ENCODE results near the gene DTD2. TPM values are rescaled to one million over a fixed set of nuclear protein-coding genes. Genes with fewer than 3 reads are reported as not detected.
A peak's percentile ranks its signal among the peaks of the same experiment; 100 is the strongest.

The DTD2 gene
- total and polyA plus RNA-seq, 4 donors, result 7.9 to 16.7 (median 10.7) TPM

- no peak for TF ChIP-seq CTCF (IDR thresholded peaks at IDR 0.05; ENCODE audit: low read depth, low read length, missing input control)
- no peak for TF ChIP-seq RAD21 (IDR thresholded peaks at IDR 0.05)
Measured at GRCh38 chr14:31419967-31420318, 37.4 kb downstream of the DTD2 start (continued).

GRCh38 chr14:31419179-31419966 lies 37.9 kb downstream of the DTD2 start:
- H3K9ac ChIP-seq (ENCODE audit: low read depth in 1 of 2, low read length in 2 of 2), result peak overlapping the region; percentile 83 to 95
- TF ChIP-seq FOXA1 (IDR thresholded peaks at IDR 0.05), result no peak
- TF ChIP-seq RAD21 (IDR thresholded peaks at IDR 0.05), result peak in 1 of 2 donors; percentile 15
- no peak for TF ChIP-seq GABPA (IDR thresholded peaks at IDR 0.05 in 1 of 2, conservative IDR thresholded peaks at IDR 0.05 in 1 of 2)
- peak; percentile 27 for TF ChIP-seq YY1 (IDR thresholded peaks at IDR 0.05)
- H3K4me3 ChIP-seq (ENCODE audit: low read depth in 1 of 3, low read length in 3 of 3), result peak overlapping the region; percentile 85 to 98 (median 98)
- no peaks in the 10 kb centered on the region for H3K27me3 ChIP-seq (ENCODE audit: control insufficient read depth in 4 of 4, insufficient read depth in 4 of 4, low read length in 3 of 4)
- DNase-seq (ENCODE audit: low spot score), result no peak
- H3K9me3 ChIP-seq (ENCODE audit: control insufficient read depth in 4 of 4, low read length in 3 of 4), result no peaks in the 10 kb centered on the region
- peak overlapping the region; percentile 86 to 91 for H3K27ac ChIP-seq (ENCODE audit: low read depth in 1 of 2, low read length in 2 of 2)
- WGBS, result 11% methylated on average over 9 of the region's 9 CpGs
- no peaks in the 10 kb centered on the region for H3K36me3 ChIP-seq (ENCODE audit: control insufficient read depth in 4 of 4, insufficient read depth in 3 of 4, low read depth in 1 of 4, low read length in 3 of 4)
- H3K4me1 ChIP-seq (ENCODE audit: control insufficient read depth in 4 of 4, insufficient read depth in 4 of 4, low read length in 3 of 4), result peaks cover 0 to 18% (median 7%) of the 10 kb centered on the region in 4 donors

GRCh38 chr14:31418440-31418839 lies 38.9 kb downstream of the DTD2 start:
- Histone ChIP-seq H3K4me3 (ENCODE audit: low read depth in 1 of 3, low read length in 3 of 3) (no peak overlapping the region), H3K27me3 (ENCODE audit: control insufficient read depth in 4 of 4, insufficient read depth in 4 of 4, low read length in 3 of 4) (no peaks in the 10 kb centered on the region), H3K4me1 (ENCODE audit: control insufficient read depth in 4 of 4, insufficient read depth in 4 of 4, low read length in 3 of 4) (peaks cover 0 to 18% (median 7%) of the 10 kb centered on the region in 4 donors), H3K9ac (ENCODE audit: low read depth in 1 of 2, low read length in 2 of 2) (peak overlapping the region in 1 of 2 donors; percentile 19), H3K27ac (ENCODE audit: low read depth in 1 of 2, low read length in 2 of 2) (no peak overlapping the region), H3K36me3 (ENCODE audit: control insufficient read depth in 4 of 4, insufficient read depth in 3 of 4, low read depth in 1 of 4, low read length in 3 of 4) (no peaks in the 10 kb centered on the region), H3K9me3 (ENCODE audit: control insufficient read depth in 4 of 4, low read length in 3 of 4) (no peaks in the 10 kb centered on the region)
- TF ChIP-seq MAX (IDR thresholded peaks at IDR 0.05) (no peak), GABPA (IDR thresholded peaks at IDR 0.05 in 1 of 2, conservative IDR thresholded peaks at IDR 0.05 in 1 of 2) (no peak), RXRA (IDR thresholded peaks at IDR 0.05) (no peak)
- 68% methylated on average over 1 of the region's 1 CpG for WGBS
- no peak for DNase-seq (ENCODE audit: low spot score)

- H3K9ac ChIP-seq (ENCODE audit: low read depth in 1 of 2, low read length in 2 of 2), result no peak overlapping the region
Measured at GRCh38 chr14:31414190-31414833, 43.0 kb downstream of the DTD2 start.

More at GRCh38 chr14:31414190-31414833, 43.0 kb downstream of the DTD2 start:
- no peak for TF ChIP-seq JUND (IDR thresholded peaks at IDR 0.05)
- no peak for TF ChIP-seq YY1 (IDR thresholded peaks at IDR 0.05)
- TF ChIP-seq FOXA2 (IDR thresholded peaks at IDR 0.05), result no peak
- no peak for TF ChIP-seq RAD21 (IDR thresholded peaks at IDR 0.05)
- TF ChIP-seq REST (IDR thresholded peaks at IDR 0.05), result no peak
- Histone ChIP-seq H3K4me1 (ENCODE audit: control insufficient read depth in 4 of 4, insufficient read depth in 4 of 4, low read length in 3 of 4) (peaks cover 0 to 14% (median 4%) of the 10 kb centered on the region in 4 donors), H3K36me3 (ENCODE audit: control insufficient read depth in 4 of 4, insufficient read depth in 3 of 4, low read depth in 1 of 4, low read length in 3 of 4) (no peaks in the 10 kb centered on the region), H3K4me3 (ENCODE audit: low read depth in 1 of 3, low read length in 3 of 3) (no peak overlapping the region), H3K27ac (ENCODE audit: low read depth in 1 of 2, low read length in 2 of 2) (no peak overlapping the region), H3K9me3 (ENCODE audit: control insufficient read depth in 4 of 4, low read length in 3 of 4) (no peaks in the 10 kb centered on the region), H3K27me3 (ENCODE audit: control insufficient read depth in 4 of 4, insufficient read depth in 4 of 4, low read length in 3 of 4) (no peaks in the 10 kb centered on the region)
- 56% methylated on average over 1 of the region's 1 CpG for WGBS
- no peak for DNase-seq (ENCODE audit: low spot score)

Data from liver (tissue), 9 donors.